ENCODE measurements around the gene FCHSD2.
"Not testable (repeated sequence)": the region's sequence is repeated elsewhere in the genome, so short reads cannot be mapped to it uniquely, and the experiment has no call there.

The FCHSD2 gene

GRCh38 chr11:72860010-72860409 lies 282.1 kb downstream of the FCHSD2 start:
- DNase-seq, result no peak

GRCh38 chr11:72859126-72859525 lies 283.0 kb downstream of the FCHSD2 start:
- DNase-seq, result no peak

GRCh38 chr11:72858267-72858666 lies 283.9 kb downstream of the FCHSD2 start:
- not testable (repeated sequence) for DNase-seq

GRCh38 chr11:72856551-72857345 lies 285.4 kb downstream of the FCHSD2 start:
- DNase-seq, result no peak

- no peak for DNase-seq
Measured at GRCh38 chr11:72856065-72856464, 286.1 kb downstream of the FCHSD2 start.

GRCh38 chr11:72851726-72852125 lies 290.4 kb downstream of the FCHSD2 start:
- DNase-seq, result no peak

GRCh38 chr11:72850832-72851231 lies 291.3 kb downstream of the FCHSD2 start:
- no peak for DNase-seq

- peak; percentile 16 to 23 for DNase-seq
Measured at GRCh38 chr11:72848846-72849466, 293.2 kb downstream of the FCHSD2 start.

GRCh38 chr11:72844356-72844755 lies 297.8 kb downstream of the FCHSD2 start:
- no peak for DNase-seq

GRCh38 chr11:72842653-72843330 lies 299.3 kb downstream of the FCHSD2 start:
- no peak for DNase-seq

GRCh38 chr11:72842126-72842525 lies 300.0 kb downstream of the FCHSD2 start:
- no peak for DNase-seq

- DNase-seq, result no peak
Measured at GRCh38 chr11:72841397-72841796, 300.7 kb downstream of the FCHSD2 start.

- no peak for DNase-seq
Measured at GRCh38 chr11:72840780-72841179, 301.3 kb downstream of the FCHSD2 start.

- DNase-seq, result no peak
Measured at GRCh38 chr11:72838691-72839305, 303.3 kb downstream of the FCHSD2 start.

- no peak for DNase-seq
Measured at GRCh38 chr11:72836111-72836510, 306.0 kb downstream of the FCHSD2 start.

GRCh38 chr11:72834905-72835304 lies 307.2 kb downstream of the FCHSD2 start:
- DNase-seq, result no peak

GRCh38 chr11:72833811-72834493 lies 308.2 kb downstream of the FCHSD2 start:
- no peak for DNase-seq

GRCh38 chr11:72833083-72833733 lies 308.9 kb downstream of the FCHSD2 start:
- DNase-seq, result no peak

GRCh38 chr11:72832301-72833082 lies 309.6 kb downstream of the FCHSD2 start:
- no peak for DNase-seq

GRCh38 chr11:72831521-72832300 lies 310.4 kb downstream of the FCHSD2 start:
- DNase-seq, result peak; percentile 87 to 90
